Neural progenitor cell (in vitro differentiated cells): Measurements from ENCODE around the gene GLIPR1L2.
A peak's percentile ranks its signal among the peaks of the same experiment; 100 is the strongest.

Source experiments
- EZH2phosphoT487 ChIP-seq: fragments of 200-600 bp; sonication (generic); IDR thresholded peaks from 2 replicates; pipeline ENCODE4 v1.6.1; 2017; ENCODE audit warnings: antibody characterized with exemption
- TF ChIP-seq, protein P1 (sequence below): fragments of 200-600 bp; sonication (generic); IDR thresholded peaks from 2 replicates; pipeline ENCODE4 v1.5.1; 2017; ENCODE audit warnings: antibody characterized with exemption, mild to moderate bottlenecking

- no peak for TF ChIP-seq EZH2phosphoT487
- TF ChIP-seq, protein P1, sequence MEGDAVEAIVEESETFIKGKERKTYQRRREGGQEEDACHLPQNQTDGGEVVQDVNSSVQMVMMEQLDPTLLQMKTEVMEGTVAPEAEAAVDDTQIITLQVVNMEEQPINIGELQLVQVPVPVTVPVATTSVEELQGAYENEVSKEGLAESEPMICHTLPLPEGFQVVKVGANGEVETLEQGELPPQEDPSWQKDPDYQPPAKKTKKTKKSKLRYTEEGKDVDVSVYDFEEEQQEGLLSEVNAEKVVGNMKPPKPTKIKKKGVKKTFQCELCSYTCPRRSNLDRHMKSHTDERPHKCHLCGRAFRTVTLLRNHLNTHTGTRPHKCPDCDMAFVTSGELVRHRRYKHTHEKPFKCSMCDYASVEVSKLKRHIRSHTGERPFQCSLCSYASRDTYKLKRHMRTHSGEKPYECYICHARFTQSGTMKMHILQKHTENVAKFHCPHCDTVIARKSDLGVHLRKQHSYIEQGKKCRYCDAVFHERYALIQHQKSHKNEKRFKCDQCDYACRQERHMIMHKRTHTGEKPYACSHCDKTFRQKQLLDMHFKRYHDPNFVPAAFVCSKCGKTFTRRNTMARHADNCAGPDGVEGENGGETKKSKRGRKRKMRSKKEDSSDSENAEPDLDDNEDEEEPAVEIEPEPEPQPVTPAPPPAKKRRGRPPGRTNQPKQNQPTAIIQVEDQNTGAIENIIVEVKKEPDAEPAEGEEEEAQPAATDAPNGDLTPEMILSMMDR = peak; percentile 81
Observed at GRCh38 chr12:75390899-75391538, at the start of gene GLIPR1L2.
